GF-D8 (cell line): ENCODE measurements around the gene PDE4D.
"Not testable (repeated sequence)": the region's sequence is repeated elsewhere in the genome, so short reads cannot be mapped to it uniquely, and the experiment has no call there.

Experiments
- DNase-seq: peaks from one replicate; lab custom pipeline; 2025; lab: John Stamatoyannopoulos, UW

PDE4D gene

DNA sequence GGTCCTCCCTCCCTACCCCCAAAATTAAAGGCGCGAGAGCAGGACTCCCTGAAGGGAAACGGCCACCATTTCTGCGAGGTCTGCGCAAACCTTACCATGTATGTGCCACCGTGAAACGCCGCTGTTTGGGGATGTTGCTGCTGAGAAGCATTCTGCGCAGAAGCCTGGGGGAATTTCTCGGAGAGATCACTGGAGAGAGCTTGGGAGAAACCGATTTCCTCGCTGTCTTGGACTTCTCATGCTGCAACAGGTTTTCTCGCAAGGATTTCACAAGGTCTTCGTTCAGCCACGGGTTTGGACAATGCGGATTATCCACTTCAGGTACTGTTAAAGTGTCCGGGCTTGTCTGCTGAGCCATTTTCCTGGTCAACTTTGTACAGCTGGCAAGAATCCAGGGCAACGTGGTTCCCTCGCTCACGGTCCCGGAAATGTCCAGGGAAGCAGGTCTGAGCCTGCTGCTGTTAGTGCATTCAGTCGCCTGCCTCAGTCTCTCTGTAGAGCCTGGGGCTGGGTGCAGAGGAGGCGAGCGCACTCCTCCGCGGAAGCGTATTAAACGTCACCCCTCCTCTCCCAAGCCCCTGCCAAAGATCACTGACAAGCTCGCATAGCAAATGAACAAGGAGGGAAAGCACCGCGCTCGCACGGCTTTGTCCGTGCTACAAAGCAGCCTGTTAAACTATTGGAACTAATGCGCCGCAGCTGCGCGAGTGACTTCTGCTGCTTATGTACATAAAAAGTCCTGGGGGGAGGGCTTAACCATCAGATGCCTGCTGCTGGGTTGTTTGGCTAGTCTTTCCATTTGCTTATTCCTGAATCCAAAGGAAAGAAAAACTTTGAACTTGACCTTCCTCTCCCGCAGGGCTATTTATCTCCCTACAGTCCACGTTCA is 125.1 kb downstream of the PDE4D start:
- DNase-seq: no peak

DNA sequence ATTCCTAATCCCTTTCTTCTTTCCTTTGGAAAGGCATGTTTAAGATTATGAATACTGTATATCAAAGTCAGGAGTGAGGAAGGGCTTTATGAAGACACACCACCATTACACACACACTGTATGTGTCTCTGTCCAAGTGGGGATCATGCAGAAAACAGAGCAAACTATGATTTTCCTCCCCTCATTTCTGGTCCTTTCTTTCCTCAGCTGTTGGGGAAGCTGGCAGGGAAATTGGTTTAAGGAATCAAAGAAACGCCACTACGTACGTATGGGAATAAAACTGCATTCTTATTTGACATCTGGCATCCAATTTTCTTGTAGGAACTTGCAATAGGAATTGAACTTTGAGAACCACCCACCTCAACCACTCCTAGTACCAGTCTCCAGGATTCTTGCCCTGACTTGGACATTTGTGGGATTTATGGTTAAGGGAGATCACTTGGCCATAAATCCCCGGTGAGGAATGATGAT is 125.8 kb downstream of the PDE4D start:
- DNase-seq: no peak

DNA sequence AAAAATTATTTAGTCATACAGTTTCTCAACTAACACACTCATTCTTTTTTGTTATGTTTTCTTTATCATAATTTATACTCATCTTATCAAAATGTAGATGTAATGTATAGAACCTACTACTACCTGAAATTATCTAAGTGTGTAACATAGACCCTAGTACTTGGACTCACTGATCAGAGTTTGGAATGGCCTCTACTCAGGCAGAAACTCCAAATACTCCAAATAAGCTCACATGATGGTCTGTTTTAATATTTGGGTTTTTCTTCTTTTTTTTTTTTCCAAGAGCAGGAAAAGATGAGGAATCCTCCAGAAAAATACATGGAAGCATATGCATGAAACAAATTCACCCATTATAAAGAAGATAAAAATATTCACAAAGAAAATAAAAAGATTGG is 126.3 kb downstream of the PDE4D start:
- no peak for DNase-seq

DNA sequence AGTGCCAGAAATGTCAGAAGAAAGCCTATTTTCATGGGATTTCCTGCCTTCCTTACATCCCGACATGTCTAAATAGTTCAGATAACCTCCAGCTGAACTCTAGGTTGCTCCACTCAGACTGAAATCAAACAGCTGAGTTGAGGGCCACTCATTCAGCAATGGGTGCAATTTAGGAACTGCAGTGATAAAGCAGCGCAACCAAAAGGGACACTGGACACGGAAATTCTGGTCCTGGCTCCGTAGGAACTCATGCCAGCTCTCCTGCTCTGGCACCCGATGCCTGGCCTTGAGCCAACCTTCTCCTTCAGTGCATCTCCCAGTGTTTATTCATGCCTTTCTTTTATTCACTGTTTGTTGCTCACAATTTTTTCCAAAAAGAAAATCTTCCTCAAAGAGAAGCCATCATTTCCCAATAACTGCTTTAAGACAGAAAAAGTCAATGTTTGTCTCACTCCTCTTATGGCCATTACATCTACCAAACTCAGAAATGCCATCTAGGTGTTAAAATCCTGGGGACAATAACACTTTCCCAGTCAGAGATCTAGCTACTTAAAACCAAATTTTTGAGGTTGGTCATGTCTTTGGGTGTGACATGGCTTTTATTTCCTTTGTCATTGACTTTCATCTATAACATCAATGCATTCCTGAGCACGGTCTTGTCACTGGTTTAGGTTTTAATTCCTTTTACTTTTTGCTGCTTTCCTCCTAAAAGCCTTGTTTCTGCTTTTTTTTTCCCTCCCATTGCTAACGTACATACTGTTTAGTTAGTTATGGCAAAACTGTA is 126.9 kb downstream of the PDE4D start:
- DNase-seq: no peak

DNA sequence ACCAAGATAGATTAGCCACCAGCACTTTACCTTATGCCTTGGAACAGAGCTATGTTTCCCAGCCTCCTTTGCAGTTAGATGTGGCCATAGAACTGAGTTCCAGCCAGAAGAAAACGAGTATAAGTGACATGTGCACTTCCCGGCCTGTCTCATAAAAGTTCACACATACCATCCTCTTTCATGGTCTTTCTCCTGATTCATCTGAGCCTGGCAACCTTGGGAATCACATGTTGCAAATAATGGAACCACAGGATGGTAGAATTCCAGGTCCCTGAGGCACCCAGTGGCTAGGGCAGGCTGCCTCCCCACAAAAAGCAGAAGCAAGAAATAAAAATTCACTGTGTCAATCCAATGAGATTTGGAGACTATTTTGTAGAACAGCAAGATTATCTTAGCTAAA is 128.1 kb downstream of the PDE4D start:
- no peak for DNase-seq

DNA sequence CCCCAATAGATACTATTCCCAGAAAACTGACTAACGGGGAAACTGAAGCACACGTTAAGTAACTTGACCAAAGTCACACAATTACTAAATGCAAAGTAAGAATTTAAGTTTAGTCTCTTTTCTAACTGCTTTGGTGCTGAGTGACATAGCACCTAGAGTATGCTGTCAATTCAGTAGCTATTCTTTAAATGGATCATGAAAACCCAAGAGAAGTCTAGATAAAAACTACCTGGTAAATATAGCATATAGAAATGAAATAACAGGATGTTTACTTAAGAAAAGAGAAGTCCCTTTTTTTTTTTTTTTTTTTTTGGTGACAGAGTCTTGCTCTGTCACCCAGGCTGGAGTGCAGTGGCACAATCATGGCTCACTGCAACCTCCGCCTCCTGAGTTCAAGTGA is 129.2 kb downstream of the PDE4D start:
- DNase-seq: no peak

DNA sequence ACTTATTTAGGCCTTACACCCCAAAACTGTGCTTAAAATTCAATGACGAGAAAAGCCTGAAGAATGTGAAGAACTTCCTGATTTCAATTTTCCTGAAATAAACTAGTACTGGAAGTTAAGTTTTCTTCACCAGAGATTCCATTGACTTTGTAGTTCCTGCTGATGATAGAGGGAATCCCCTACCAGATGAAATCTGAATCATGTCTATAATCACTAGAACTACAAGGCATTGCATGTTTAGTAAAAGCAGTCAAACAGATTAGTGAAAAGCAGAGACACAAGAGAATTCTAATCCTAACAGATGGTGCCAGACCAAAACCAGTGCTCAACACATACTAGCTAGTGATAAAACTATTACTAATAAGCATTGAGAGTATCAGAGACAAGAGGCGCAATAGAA is 130.0 kb downstream of the PDE4D start:
- no peak for DNase-seq

DNA sequence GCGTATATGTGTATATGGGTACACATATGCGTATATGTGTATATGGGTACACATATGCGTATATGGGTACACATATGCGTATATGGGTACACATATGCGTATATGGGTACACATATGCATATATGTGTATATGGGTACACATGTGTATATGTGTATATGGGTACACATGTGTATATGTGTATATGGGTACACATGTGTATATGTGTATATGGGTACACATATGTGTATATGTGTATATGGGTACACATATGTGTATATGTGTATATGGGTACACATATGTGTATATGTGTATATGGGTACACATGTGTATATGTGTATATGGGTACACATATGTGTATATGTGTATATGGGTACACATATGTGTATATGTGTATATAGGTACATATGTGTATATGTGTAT is 131.3 kb downstream of the PDE4D start:
- DNase-seq: not testable (repeated sequence)

DNA sequence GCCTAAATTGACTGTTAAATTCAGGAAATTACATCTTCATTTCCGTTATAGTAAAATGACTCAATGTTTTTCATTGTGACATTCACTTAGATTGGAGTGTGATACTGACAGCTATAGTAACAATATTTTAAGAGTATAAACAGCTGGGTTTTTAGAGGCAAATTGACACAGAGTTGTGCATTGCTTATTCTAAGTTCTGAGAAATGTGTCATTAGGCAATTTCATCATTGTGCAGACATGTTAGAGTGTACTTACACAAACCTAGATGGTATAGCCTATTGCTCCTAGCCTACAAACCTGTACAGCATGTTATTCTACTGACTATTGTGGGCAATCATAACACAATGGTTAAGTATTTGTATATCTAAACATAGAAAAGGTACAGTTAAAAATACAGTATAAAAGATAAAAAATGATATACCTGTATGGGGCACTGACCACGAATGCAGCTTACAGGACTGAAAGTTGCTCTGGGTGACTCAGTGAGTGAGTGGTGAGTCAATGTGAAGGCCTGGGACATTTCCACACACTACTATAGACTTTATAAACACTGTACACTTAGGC is 132.7 kb downstream of the PDE4D start:
- peak; percentile 72 for DNase-seq

DNA sequence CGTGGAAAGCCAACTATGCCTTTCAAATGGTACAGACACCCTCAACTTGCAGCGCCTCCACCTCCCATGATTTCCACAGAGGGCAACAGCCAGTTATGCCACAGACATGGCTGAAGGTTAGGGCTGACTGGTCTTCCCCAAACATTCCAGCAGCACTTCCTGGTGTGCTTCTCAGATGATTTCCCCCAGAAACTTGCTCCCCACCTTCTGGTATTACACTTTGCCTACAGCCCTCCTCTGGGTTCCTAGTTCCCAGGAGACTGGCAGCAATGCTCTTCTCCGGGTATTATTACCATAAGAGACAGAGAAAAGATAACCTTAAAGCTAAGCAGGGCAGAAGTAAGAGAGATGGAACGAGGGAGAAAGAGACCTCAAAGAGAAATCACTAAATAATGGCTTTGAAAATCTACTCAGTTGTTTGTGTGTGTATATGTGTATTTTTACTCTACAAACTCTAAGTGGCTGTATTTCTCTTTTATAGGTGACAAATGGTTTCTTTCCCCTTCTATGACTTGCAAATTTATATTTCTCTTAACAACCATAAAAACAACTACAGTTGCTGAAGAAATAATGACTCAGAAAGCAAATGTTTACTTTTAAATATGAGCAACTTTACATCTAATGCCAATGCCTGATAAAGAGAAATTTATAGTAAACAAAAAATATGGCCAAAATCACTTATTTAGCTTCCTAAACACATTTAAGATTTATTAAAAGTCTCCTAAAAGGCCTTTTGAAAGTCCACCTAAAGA is 133.8 kb downstream of the PDE4D start:
- DNase-seq: no peak

DNA sequence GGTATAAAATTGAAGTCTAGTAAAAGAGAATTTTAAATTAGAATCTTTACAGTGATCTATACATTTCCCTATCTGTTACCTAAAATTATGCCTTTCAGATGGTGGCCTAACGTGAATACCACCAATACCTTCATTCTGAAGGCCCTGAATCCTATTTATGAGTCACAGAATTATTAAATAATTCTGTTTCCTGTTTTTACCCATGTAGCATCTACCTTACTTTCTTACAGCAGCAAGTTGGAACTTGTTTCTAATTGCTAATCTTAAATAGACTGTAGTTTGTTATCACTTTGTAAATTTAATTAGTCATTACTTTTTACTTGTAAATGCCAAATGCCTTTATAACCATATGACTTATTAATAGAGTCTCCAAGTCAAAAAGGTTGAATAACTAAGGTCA is 135.0 kb downstream of the PDE4D start:
- no peak for DNase-seq

DNA sequence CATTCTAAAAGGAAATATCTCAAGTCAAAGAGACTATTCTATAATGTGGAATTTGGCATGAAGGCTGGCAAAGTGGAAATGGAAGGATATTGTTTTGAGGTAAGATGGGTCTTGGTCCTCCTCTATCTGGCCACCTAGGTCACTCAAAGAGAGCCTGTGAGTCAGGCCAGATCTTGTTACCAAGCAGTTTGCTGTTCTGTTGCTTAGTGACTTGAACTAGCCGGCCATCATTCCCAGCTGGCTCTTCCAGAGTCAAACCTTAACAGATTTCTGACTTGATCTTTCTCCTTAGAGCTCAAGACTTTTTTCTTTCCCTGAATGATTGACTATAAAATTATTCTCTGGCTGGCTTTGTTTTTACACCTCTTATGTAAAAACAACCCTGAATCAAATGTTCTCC is 136.1 kb downstream of the PDE4D start:
- no peak for DNase-seq

DNA sequence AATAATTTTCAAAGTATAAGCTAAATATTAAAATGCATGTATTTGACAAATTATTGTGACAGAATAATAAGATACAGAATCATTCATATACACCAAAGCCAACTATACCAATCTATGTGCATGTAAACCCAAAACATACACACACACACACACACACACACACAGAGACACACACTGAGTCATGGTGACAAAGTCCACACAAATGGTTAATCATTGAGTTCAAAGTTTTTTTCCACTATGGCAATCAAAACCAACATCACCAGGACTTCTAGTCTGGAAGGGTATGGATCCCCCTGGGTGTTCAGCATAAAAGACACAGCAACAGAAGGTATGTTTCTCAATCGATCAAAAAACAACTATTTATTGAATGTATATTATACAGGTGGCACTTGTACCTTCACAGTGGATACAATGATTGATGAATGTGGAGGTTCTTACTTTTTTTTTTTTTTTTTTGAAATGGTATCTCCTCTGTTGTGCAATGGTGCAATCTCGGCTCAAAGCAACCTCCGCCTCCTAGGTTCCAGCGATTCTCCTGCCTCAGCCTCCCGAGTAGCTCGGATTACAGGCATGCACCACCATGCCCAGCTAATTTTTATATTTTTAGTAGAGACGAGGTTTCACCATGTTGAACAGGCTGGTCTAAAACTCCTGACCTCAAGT is 137.0 kb downstream of the PDE4D start:
- DNase-seq: no peak

DNA sequence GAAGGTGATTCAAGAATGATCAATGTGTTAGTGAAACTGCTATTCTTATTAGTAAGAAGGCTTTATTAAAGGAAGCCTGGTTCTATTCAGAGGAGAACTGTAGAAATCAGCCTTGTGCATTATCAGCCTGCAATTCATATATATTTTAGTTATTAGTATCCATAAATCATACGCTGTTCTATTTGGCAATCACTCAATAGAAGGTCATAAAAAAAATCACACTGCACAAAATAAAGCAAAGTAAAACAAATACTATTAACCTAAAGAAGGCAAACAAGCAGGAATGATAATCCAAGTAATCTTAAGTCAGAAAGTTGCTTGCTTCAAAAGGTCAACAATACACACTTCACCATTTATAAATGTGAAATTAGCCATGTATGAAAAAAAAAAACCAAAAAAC is 138.1 kb downstream of the PDE4D start:
- no peak for DNase-seq

DNA sequence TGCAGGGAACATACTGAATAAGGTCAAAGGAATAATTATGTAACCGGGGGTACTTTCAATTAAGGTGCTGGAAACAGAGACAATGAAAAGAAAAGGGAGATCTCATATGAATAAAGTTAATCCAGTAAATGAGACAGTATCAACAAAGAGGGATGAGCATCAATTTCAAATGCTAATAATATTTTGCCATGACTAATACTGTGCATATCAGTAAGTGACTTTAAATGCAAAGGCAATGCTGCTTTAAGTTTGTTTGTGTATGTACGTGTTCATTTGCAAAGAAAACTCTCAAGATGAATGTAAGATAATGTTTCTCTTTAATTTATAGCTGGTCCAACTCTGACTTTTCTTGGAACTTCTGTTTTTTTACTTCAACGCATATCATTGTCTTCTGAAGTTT is 139.9 kb downstream of the PDE4D start:
- DNase-seq: no peak

DNA sequence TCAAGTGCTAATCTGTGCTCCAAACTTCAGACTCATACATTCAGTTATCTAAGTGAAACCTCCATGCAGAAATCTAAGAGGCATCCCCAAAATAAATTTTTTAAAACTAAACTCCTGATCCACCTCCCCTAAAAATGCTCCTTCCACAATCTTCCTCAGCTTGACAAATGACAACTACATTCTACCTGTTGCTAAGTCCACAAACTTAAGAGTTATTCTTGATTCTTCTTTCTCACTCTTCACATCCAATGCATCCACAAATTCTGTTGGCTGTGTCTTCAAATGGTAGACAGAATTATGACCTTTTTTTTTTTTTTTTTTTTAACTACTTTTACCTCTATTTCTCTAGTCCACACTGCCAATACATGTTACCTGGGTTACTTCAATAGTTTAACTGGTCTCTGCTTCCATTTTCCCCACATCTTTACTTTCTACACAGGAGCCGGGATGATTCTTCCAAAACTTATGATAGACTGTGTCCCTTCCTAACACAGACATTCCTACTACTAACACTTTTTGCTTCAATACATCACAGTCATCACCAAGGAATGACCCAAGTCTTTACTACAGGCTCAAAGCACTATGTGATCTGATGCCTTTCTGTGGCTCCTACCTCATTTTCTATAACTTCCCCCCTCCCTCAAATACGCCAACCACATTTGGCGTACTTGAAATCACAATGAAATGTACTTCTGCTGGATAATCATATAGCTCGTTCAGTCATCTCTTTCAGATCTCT is 143.6 kb downstream of the PDE4D start:
- no peak for DNase-seq

DNA sequence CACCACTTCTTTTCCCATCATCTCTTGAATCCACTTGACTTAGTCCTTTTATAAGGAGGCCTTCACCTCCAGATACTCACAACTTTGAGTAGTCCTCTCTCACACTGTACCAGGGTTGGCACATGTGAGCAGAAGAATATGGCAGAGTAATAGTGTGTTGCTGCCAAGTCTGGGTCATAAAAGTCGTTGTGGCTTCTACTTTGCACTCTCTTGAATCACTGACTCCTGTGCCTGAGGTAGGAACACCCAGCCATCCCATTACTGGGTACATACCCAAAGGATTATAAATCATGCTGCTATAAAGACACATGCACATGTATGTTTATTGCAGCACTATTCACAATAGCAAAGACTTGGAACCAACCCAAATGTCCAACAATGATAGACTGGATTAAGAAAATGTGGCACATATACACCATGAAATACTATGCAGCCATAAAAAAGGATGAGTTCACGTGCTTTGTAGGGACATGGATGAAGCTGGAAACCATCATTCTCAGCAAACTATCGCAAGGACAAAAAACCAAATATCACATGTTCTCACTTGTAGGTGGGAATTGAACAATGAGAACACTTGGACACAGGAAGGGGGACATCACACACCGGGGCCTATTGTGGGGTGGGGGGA is 145.4 kb downstream of the PDE4D start:
- DNase-seq: not testable (repeated sequence)

DNA sequence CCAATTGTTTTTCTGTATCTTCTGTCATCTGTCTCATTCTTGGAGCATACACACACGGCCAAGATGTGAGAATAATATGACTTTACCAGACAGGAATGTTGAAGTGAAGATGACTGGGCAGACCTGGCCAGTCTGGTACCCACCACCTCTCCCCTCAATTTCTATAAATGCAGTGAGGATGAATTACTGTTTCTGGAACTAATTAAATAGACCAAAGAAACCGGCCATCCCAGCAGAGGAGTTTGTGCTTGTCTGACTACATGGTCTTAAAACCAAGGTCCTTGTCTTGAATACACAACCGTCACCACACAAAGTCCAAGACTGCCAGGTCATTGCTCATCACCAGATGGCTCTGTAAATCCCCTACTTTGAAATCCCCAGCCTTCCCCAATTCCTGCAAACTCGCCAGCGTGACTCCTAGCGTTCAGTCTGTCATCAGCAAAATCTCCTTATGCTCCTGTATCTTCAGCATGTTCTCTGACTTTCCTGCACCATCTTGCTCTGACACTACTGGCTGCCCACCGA is 147.2 kb downstream of the PDE4D start:
- DNase-seq: no peak

DNA sequence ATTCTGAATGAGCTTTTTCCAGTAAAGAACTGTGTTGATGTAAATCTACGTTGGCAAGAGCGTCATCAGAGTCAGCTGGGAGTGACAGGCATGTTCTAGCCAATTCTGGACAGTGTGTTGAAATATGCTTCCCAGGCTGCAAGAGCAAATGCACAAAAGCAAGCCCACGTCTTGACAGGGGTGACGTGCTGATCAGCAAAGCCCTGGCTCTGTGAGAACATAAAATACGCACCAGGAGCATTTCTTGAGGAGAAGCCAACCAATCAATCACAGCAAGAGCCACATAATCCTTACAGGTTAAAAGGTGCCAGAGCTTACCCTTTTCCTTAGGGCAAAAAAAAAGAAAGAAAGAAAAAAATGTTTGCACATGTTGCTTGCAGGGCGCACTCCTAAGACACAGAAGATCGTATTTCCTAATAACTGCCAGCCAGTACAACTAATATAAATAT is 148.1 kb downstream of the PDE4D start:
- DNase-seq: no peak

DNA sequence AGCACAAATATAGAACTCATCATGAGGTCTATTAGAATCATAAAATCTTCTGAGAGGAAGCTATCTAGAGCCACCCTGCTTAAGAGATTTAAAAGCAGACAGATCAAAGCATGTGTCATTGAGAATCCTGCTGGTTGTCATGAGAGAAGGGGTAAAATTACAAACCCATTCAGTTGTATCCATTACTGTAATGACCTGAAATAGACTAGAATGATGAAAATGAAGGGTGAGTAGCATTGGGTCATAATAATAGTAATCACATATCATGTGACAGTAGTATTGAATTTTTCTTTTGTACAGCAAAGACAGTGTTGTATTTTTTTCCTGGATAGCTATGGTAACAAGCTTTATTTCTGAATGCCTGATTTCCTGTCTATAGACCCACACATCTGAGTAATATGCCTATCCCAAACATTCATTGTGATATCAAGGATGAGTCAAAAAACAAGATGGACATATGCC is 149.0 kb downstream of the PDE4D start:
- no peak for DNase-seq
